ENCODE data around the gene FRS2. TPM values are rescaled to one million over a fixed set of nuclear protein-coding genes. Genes with fewer than 3 reads are reported as not detected.

The FRS2 gene
- total and polyA plus RNA-seq, 2 donors (not counting 1 experiment from before 2014, with no cell fraction given) = 11.3 to 33.7 TPM

- Mint-ChIP-seq H3K4me1 (no peaks in the 10 kb centered on the region), H3K27me3 (peaks cover 4% of the 10 kb centered on the region), H3K27ac (no peak overlapping the region), H3K9me3 (ENCODE audit: insufficient read depth) (no peaks in the 10 kb centered on the region), H3K4me3 (no peak overlapping the region)
- H3K4me1 ChIP-seq (ENCODE audit: control insufficient read depth in 2 of 2, insufficient read depth in 2 of 2, low read length in 2 of 2) = no peaks in the 10 kb centered on the region
- H4K20me1 ChIP-seq (ENCODE audit: control insufficient read depth, insufficient read depth, low read length, poor library complexity, severe bottlenecking) = no peaks in the 10 kb centered on the region
- no peaks in the 10 kb centered on the region for H3K79me2 ChIP-seq (ENCODE audit: control insufficient read depth, insufficient read depth, low read length)
- DNase-seq = no peak
- H3K9me3 ChIP-seq (ENCODE audit: control extremely low read depth in 1 of 3, control insufficient read depth in 2 of 3, insufficient read depth in 1 of 3, low read length in 2 of 3) = no peaks in the 10 kb centered on the region
- H3K36me3 ChIP-seq (replicated peaks in 1 of 2; ENCODE audit: control extremely low read depth in 1 of 2, control insufficient read depth in 1 of 2, extremely low read depth in 1 of 2, insufficient read depth in 2 of 2, low read length in 1 of 2) = no peaks in the 10 kb centered on the region
- H3K27ac ChIP-seq (ENCODE audit: low read length in 2 of 2) = no peak overlapping the region
- no peak overlapping the region for H3K4me3 ChIP-seq (ENCODE audit: control extremely low read depth in 1 of 5, extremely low read depth in 1 of 5, insufficient read depth in 1 of 5, low read depth in 2 of 5, low read length in 4 of 5)
- no peak overlapping the region for H3K4me2 ChIP-seq (replicated peaks; ENCODE audit: low read depth, low read length, poor library complexity, severe bottlenecking)
- no peak overlapping the region for H2AFZ ChIP-seq (ENCODE audit: insufficient read depth, low read depth, low read length, poor library complexity, severe bottlenecking)
- POLR2A ChIA-PET = no interaction called here
- intact Hi-C loops (cut with micrococcal nuclease) = no loop called here
- WGBS (ENCODE audit: insufficient coverage) = 100% methylated on average over 1 of the region's 3 CpGs
- no peak overlapping the region for H3K9ac ChIP-seq (ENCODE audit: low read length)
- no peak for TF ChIP-seq CTCF (IDR thresholded peaks at IDR 0.05)
- no peak for TF ChIP-seq EZH2 (IDR thresholded peaks at IDR 0.05; ENCODE audit: borderline replicate concordance, insufficient read depth, low read depth, low read length, poor library complexity, severe bottlenecking)
- CTCF ChIA-PET = no interaction called here
- no peak for ATAC-seq (ENCODE audit: low read depth)
- no peaks in the 10 kb centered on the region for H3K27me3 ChIP-seq (replicated peaks in 1 of 4; ENCODE audit: control extremely low read depth in 1 of 4, control insufficient read depth in 3 of 4, insufficient read depth in 4 of 4, low read length in 3 of 4)
These were observed 31.6 kb upstream of the FRS2 start for GRCh38 chr12:69438539-69438938.

- H3K36me3 ChIP-seq (replicated peaks in 1 of 2; ENCODE audit: control extremely low read depth in 1 of 2, control insufficient read depth in 1 of 2, extremely low read depth in 1 of 2, insufficient read depth in 2 of 2, low read length in 1 of 2) = no peaks in the 10 kb centered on the region
- no peak overlapping the region for H3K9ac ChIP-seq (ENCODE audit: low read length)
- H3K27me3 ChIP-seq (replicated peaks in 1 of 4; ENCODE audit: control extremely low read depth in 1 of 4, control insufficient read depth in 3 of 4, insufficient read depth in 4 of 4, low read length in 3 of 4) = no peaks in the 10 kb centered on the region
- H4K20me1 ChIP-seq (ENCODE audit: control insufficient read depth, insufficient read depth, low read length, poor library complexity, severe bottlenecking) = no peaks in the 10 kb centered on the region
- no peak overlapping the region for H3K27ac Mint-ChIP-seq
- H2AFZ ChIP-seq (ENCODE audit: insufficient read depth, low read depth, low read length, poor library complexity, severe bottlenecking) = no peak overlapping the region
- H3K4me1 Mint-ChIP-seq = no peaks in the 10 kb centered on the region
- ATAC-seq (ENCODE audit: low read depth) (no peak), DNase-seq (no peak)
- TF ChIP-seq EZH2 (IDR thresholded peaks at IDR 0.05; ENCODE audit: borderline replicate concordance, insufficient read depth, low read depth, low read length, poor library complexity, severe bottlenecking) (no peak), CTCF (IDR thresholded peaks at IDR 0.05) (no peak)
- ChIA-PET CTCF (no interaction called here), POLR2A (no interaction called here)
- no peaks in the 10 kb centered on the region for H3K9me3 ChIP-seq (ENCODE audit: control extremely low read depth in 1 of 3, control insufficient read depth in 2 of 3, insufficient read depth in 1 of 3, low read length in 2 of 3)
- H3K27ac ChIP-seq (ENCODE audit: low read length in 2 of 2) = no peak overlapping the region
- peaks cover 6% of the 10 kb centered on the region for H3K27me3 Mint-ChIP-seq
- H3K4me3 ChIP-seq (ENCODE audit: control extremely low read depth in 1 of 5, extremely low read depth in 1 of 5, insufficient read depth in 1 of 5, low read depth in 2 of 5, low read length in 4 of 5) = no peak overlapping the region
- H3K4me1 ChIP-seq (ENCODE audit: control insufficient read depth in 2 of 2, insufficient read depth in 2 of 2, low read length in 2 of 2) = no peaks in the 10 kb centered on the region
- H3K9me3 Mint-ChIP-seq (ENCODE audit: insufficient read depth) = no peaks in the 10 kb centered on the region
- no peak overlapping the region for H3K4me2 ChIP-seq (replicated peaks; ENCODE audit: low read depth, low read length, poor library complexity, severe bottlenecking)
- intact Hi-C loops (cut with micrococcal nuclease) = no loop called here
- H3K4me3 Mint-ChIP-seq = no peak overlapping the region
- 90% methylated on average over 2 of the region's 3 CpGs for WGBS (ENCODE audit: insufficient coverage)
- no peaks in the 10 kb centered on the region for H3K79me2 ChIP-seq (ENCODE audit: control insufficient read depth, insufficient read depth, low read length)
These were observed 30.2 kb upstream of the FRS2 start for GRCh38 chr12:69440016-69440415.
